ENCODE measurements around the gene CNGA1.
"Not testable (repeated sequence)": the region's sequence is repeated elsewhere in the genome, so short reads cannot be mapped to it uniquely, and the experiment has no call there.

Gene CNGA1

DNA sequence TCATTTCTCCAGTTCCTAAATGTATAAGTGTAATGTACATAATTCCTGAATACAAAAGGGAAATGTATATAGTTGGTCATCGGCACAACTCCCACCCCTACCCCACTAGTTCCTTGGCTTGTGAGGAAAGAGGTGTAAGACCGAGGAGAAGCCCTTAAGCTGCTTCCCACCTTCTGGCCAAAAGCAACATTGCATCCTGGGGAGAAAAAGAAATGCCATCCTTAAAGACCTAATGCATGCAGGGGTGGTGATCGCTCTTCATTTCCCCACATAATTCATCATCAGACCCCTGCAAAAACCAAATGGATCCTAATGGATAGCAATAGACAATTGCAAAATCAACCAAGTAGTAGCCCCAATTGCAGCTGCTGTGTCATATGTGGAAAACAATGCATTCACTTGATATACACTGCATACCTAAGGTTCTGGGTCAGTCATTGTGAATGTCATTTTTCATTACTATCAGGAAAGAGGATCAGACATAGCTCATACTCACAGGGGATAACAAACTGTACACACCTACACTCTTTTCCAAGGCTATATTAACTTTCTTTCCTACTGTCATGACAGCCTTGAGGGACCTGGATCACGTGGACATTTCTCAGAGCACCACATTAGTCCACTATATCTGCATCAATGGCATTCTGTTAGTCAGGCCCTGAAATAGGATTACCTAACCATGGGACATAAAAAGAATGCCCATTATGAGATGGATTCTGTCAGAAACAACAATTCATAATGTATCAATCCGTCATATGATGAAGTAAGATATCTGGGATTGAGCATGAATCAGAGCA is 70.4 kb downstream of the CNGA1 start:
- DNase-seq, result no peak

DNA sequence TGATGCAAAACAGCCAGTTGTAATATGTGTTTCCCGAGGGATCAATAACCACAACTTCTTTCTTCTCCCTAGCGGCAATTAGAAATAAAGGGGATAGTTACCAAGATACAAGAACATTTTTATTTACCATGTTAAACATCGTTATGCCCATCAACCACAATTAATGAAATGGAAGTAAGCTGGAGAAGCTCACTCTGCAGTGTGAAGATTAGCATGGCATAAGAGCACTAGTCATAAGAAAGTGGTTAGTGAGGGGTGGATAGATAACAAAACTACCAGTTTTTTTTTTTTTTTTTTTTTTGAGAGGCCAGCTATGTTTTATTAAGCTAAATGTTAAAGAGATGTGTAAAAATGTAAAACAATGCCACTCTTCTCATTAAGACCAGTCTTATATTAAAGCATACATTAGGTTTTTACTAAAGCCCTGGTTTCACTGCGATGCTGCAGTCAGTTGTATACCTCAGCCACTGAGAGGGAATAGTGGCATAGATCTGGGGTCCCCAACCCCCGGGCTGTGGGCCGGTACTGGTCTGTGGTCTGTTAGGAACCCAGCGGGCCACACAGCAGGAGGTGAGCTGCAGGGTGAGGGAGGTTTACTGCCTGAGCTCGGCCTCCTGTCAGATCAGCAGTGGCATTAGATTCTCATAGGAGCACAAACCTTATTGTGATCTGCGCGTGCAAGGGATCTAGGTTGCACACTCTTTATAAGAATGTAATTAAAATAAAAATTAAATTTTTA is 74.2 kb downstream of the CNGA1 start:
- DNase-seq, result no peak

DNA sequence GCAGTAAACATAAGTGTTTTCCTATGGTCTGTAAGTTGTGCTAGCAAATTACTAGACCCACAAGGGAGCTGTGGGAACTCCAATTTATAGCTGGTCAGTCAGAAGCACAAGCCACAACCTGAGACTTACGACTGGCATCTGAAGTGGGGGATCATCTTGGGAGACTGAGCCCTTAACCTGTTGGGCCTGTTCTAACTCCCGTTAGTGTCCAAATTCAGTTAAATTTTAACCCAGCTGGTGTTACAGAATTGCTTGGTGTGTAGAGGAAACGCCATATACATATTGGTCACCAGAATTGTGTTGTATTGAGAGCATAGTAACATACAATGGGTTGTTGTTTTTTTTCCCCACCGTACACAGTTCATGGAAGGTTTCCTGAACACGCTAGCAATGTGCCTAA is 77.0 kb downstream of the CNGA1 start:
- DNase-seq, result no peak

DNA sequence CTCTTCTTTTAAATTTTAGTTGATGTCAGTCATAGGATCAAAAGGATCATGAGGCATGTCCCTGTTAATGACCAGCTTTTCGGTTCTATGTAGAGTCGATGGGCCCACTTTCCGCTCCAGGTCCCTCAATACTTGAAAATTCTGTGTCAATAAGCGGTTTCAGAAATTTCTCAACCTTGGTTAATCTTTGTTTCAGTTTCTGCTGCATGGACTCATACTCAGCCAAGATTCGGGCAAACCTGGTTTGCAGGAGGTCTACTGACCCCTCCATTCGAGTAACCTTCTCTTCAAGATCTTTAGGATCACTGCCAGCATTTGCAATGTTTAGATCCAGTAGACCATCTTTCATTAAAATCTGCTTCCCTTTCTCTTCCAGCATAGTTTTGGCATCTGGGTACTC is 80.1 kb downstream of the CNGA1 start:
- DNase-seq, result no peak

DNA sequence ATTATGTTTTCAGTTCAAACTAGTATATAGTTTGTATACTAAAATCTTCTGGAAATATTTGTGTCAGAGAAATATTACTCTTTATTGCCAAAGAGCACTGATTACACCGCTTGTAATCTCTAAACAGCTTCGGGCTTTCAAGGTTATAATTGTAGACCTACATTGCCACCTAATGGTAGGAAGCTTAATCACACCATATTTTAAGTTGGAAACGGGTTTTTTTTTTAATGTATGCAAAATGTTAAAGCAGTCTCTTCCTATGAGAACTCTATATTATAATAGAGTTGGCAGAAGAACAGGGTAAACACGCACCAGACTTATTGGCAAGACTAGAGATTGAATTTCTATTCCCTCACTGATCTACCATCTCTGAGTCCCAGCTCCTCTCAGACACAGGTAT is 82.6 kb downstream of the CNGA1 start:
- no peak for DNase-seq

DNA sequence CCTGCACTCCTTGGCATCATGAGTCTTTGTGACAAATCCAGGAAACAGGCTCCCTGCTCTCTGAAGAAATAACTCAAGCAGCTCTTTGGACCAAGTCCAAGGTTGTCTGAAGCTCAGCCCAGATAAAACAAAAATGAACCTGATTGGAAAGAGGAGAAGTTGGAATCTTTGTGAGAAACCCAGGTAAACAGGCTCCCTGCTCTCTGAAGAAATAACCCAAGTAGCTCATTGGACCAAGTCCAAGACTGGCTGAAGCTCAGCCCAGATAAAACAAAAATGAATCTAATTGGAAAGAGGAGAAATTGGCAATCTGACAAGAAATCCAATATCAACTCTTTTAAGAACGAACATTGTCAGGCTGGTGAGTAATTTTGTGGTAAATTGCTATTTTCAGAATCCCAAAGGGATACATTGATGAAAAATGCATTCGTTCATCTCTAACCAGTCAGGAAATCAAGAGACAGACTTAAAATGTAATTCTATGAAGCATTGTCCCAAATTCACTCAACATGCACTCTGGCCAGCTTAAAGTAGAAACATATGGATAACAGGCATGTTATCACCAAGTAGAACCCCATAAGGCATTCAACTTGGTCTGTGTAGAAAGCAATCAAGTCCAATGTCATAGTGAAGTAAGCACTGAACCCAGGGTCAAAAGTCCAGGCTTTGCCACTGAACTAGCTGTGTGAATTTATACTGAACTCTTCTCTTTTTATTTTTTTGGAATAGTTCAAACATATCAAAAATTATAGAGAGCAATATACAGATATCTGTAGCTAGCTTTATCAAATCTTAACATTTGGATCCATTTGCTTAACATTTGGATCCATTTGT is 85.3 kb downstream of the CNGA1 start:
- no peak for DNase-seq

DNA sequence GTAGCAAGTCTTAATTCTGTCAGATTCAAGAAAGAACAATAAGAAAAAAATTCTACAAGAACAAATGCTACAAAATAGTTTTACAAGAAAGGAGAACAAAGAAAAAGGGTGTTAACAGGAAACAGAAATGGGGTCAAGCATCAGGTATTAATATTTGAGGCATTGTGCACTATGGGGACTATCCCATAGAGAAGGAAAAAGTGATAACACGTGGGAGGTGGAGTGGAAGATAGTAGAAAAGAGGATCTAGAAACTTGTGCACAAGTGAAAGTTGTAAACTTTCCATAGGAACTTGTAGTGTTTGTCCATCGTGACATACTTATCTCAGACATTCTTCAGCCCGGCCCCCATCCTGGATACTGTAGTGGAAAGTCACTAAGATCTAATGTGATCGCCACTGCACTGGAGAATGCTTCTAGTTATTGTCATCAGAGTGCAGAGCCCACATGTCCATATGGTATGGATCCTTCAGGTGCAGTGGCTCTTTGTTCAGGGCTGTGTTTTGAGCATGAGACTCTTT is 86.7 kb downstream of the CNGA1 start:
- no peak for DNase-seq

DNA sequence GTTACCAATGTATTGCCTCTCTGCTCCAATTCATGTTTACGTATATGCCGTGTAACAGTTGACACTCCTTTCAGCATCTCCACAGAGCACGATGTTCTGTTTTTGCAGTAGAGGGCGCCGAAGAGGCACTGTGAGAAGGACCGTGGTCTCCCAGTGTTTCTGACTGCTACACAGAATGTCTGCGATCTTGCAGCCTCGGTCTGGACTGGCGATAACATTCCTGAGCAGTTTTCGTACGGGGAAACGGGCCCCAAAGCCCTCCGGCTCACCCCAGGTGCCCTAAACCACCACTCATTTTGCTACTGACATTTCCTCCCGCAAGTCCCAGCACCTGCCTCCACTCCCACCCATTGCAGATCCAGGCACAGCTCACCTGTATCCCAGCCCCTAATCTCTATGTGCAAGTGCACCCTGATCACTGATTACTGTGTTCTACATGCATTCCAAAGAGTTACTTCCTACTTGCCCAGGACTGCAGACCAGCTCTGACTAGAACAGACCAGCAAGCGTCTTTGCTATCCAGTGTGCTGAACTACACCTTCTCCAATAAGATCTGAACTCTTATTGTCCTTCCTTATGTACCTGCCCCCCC is 89.7 kb downstream of the CNGA1 start:
- DNase-seq, result no peak

DNA sequence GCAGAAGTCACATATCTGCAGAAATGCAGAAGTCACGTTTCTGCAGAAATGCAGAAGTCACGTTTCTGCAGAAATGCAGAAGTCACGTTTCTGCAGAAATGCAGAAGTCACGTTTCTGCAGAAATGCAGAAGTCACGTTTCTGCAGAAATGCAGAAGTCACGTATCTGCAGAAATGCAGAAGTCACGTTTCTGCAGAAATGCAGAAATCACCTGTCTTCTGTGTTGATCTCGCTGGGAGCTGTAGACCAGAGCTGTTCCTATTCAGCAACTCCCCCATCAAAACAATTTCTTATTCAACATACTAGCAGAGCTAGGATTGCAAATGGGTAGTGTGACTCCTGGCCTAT is 93.2 kb downstream of the CNGA1 start:
- DNase-seq, result not testable (repeated sequence)

DNA sequence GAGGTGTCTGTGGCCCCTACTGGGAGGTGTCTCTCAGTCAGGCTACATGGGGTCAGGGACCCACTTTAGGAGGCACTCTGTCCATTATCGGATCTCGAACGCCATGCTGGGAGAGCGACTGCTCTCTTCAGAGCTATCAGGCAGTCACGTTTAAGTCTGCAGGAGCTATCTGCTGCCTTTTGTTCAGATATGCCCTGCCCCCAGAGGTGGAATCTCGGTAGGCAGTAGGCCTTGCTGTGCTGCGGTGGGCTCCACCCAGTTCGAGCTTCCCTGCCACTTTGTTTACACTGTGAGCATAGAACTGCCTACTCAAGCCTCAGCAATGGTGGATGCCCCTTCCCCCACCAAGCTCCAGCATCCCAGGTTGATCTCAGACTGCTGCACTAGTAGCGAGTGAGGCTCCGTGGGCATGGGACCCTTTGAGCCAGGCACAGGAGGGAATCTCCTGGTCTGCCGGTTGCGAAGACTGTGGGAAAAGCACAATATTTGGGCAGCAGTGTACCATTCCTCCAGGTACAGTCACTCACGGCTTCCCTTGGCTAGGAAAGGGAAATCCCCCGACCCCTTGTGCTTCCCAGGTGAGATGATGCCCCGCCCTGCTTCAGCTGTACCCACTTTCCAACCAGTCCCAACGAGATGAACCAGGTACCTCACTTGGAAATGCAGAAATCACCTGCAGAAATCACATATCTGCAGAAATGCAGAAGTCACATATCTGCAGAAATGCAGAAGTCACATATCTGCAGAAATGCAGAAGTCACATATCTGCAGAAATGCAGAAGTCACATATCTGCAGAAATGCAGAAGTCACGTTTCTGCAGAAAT is 93.8 kb downstream of the CNGA1 start:
- DNase-seq, result not testable (repeated sequence)

DNA sequence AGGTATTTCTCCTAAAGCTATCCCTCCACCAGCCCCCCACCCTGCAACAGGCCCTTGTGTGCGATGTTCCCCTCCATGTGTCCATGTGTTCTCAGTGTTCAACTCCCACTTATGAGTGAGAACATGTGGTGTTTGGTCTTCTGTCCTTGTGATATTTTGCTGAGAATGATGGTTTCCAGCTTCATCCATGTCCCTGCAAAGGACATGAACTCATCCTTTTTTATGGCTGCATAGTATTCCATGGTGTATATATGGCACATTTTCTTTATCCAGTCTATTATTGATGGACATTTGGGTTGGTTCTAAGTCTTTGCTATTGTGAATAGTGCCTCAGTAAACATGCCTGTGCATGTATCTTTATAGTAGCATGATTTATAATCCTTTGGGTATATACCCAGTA is 99.3 kb downstream of the CNGA1 start:
- DNase-seq, result not testable (repeated sequence)

DNA sequence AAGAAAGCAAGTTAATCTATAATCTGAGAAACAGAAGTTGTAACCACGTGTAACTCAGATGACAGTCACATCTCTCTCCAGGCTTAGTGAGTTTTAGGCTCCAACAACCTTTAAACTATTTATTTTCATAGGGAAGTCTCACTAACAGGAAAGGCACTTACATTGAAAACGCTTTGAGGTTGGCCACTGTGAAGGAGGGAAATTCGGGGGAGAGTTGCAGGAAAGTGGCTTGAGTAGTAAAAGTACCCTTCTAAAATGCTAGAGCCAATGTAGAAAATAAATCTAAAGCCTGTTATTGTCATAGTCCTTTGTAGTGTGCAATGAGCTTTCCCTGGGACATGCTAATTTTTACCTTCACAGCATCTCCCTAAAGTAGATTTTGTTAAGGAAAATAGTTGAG is 101.1 kb downstream of the CNGA1 start:
- no peak for DNase-seq

DNA sequence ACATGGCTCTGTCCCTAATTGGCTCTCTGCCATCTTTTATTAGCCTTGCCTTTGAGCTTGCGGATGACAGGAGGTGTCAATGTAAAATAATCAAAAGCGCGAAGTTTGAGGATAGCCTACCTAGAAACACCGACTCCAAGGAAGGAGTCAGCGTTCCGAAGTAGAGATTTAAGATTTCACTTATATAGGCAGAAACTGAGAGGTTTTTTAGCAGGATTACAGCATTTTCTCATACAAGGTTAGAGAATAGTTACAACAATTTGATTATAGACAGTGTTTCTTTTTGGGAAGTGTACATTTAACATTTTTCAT is 101.6 kb downstream of the CNGA1 start:
- no peak for DNase-seq

DNA sequence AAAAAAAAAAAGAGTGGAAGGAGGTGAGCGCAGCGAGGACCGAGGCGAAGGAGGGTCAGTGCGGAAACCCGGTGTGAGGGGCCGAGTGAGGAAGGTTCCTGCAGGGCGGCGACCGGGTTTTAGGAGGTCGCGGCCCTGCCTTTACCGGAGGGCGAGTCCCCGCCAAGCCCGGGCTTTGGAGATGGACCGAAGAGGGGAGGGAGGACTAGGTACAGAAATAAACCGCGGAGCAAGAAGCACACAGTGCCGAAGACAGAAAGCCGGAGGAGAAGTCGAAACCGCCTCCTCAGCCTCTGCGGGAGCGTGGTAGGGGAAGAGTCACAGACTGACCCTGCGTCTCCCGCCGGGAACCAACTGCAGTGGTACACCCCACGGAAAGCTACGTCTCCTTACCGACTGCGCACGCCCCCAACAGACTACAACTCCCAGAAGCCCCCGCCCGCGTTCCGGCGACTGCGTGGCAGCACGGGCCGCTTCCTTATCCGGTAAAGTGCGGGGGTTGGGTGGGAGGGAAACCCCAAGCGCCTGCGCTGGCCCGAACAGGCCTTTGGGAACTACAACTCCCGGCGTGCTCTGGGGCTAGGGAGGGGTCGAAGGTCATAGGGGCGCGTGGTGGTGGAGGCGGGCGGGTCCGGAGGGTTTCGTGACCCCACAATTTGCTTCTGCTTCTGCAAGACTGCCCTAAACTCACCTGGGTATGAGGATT is 102.1 kb downstream of the CNGA1 start, which contains the start of gene NFXL1:
NFXL1 (minus strand) TSS at position 364 of the 706 bp plus-strand sequence. CDS start 380 bp downstream, outside the sequence.
- DNase-seq, result peak; percentile 55

DNA sequence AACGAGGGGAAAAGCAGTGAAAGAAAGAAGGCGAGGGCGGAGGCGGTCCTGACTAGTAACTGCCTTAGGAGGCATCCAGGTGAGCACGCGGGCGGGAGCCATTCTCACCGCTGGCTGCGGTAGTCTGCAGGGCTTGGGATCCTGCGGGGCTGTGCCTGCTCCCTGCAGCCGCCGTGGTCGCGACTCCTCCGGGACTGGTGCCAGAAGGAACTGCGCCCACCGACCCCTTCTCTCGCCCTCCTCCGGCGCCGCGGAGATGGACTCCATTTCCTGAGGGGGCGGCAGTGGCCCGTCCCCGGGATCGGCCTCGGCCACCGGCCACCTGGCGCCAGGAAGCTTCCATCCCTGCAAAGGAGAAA is 102.6 kb downstream of the CNGA1 start:
- no peak for DNase-seq

DNA sequence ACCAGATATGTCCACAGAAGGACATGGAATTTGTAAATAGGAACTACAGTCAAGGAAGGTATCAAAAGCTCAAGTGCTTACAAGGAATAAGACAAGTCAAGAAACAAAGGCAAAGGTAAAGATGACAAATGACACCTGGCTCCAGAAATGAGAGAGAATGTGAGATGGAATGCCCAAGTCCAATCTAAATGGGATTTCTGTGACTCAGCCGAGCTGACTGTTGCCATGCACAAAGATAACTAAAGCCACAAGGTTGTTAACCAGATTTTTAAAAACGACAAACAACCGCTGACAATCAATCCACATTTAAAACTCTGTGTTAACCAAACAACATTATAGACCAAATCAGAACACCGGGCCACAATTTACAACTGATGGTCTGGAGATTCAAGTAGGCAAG is 103.2 kb downstream of the CNGA1 start:
- DNase-seq, result no peak

DNA sequence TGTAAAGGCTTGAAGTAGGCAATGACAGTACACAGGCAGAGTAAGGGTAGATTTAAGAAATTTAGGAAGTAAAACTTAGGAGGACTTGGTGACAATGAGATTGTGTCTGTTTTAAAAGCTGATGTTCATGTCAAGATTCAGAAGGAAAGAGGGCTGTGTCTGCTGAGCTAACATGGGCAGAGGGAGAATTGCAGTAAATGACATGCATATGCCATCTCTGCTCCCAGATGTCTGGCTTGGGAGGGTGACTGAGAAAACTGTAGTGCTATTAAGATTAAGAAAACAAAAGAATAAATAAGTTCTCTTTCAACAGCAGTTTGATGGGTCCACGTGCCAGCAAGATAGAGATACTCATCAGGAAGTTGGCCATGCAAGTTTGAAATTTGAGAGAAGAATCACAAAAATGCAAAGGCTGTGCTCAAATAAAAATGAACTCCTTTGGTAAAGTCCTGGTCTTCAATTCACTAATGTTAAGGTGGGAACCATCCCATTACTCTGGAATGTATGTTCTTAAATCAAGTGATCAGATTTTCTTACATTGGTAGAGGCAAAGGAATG is 109.3 kb downstream of the CNGA1 start:
- no peak for DNase-seq

DNA sequence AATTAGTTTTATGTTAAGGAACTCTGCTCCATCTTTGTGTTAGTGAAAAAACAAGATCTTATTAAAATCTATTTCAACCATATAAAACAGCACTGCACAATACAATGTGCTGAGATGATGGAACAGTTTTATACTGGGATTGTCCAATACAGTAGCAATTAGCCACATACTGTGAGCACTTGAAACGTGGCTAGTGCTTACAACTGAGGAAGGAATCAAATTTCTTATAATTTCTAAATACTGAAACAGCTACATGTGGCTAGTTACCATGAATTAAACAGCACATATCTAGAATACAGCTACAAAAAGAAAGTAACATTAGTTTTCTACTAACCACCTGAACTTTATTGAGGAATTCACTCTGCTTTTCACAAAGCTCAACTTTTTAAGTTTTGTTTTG is 116.8 kb downstream of the CNGA1 start:
- DNase-seq, result no peak

DNA sequence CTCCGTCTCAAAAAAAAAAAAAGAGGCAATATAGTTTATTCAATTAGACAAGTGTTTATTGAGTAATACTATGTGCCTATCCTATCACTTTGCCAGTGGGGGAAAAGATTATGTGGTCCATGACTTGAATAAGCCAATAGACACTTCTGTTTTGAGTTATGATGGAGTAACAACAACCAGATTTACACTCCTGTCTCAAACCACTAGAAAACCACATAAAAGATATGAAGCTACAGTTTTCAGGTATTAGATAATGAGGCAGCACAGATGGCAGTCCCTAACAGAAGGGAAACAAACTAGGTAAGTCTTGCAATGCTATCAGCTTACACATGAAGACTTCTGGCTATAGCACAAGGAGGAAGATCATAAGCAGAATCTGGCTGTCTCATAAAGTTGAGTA is 124.6 kb downstream of the CNGA1 start:
- no peak for DNase-seq

Measured in SIG-M5 (cell line).